T47D (cell line): ENCODE data around the gene HS1BP3.

Source experiments
- DNase-seq, 2 experiments: peaks; one replicate each; pipeline versions ENCODE4 v3.0.0 to v3.0.0-alpha.2; 2011 to 2012; ENCODE audit warnings: low read depth in 1 of 2, low spot score in 1 of 2
- JUND ChIP-seq: IDR thresholded peaks from 2 replicates; pipeline ENCODE4 v1.6.1; 2012; ENCODE audit warnings: low read depth
- in situ Hi-C: cut with HindIII; loops from 2 replicates; pipeline ENCODE4 v1.10.0; 2016; ENCODE audit warnings: low sequenced_read_pairs, low pct_unique_long_range_greater_than_20kb

HS1BP3 gene

DNA sequence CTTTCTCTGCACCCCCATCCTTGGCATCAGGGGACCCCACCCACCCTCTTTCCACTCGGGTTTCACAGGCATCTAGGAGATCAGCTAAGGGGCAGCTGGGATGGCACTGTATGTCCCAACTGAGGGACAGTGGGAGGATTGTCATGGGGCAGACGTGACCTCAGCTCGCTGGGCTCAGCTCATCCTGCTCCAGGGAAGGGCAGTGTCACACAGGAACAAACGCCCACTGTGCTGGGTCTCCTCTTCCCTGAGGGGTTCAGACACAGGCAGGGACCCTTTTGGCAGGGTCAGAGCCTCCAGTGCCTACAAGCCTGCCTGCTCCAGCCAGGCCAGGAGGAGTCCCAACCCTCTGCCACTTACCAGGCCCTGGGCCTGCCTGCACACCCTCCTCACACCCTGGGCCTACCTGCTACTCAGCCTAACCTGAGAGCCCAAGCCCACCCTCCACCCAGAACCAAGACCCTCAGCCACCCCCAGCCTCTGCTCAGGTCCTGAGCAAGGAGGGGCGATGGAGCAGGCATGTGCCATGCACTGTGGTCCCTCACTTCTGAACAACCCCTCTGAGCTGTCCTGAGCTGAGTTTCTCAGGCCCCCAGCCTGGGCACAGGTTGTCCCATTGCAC lies 68.2 kb downstream of the HS1BP3 start:
- no peak for DNase-seq
- in situ Hi-C loops: no loop called here
- TF ChIP-seq JUND: no peak

DNA sequence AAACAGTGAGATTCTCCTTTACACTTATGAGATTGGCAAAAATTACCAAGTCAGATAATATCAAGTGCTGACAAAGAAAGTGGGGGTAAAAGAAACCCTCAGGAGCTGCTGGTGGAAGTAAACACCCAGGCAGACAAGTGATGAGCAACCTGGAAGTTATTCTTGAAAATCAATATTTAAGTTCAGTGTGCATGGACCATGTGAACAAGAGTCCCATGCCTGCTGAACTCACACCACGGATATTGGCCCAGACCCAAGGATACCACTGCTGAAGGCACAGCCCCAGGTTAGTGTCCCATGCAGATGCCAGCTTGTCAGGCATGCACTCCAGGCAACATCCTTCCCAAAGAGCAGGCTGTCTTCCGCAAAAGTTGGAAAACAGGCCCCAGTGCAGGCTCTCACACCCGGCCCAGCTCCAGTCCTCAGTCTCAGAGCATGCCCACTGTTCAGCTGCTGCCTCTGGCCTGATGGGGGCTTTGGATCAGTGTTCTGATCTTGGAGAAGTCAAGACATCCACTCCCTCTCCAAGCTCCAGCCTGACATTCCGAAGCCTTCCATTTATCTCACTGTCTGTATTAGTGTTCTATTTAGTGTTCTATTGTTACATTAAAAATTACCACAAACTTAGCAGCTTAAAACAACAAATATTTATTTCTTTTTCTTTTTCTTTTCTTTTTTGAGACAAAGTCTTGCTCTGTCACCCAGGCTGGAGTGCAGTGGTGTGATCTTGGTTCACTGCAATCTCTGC lies 70.0 kb downstream of the HS1BP3 start:
- TF ChIP-seq JUND: no peak
- in situ Hi-C loops: no loop called here
- peak in 1 of 2 experiments; percentile 55 for DNase-seq

DNA sequence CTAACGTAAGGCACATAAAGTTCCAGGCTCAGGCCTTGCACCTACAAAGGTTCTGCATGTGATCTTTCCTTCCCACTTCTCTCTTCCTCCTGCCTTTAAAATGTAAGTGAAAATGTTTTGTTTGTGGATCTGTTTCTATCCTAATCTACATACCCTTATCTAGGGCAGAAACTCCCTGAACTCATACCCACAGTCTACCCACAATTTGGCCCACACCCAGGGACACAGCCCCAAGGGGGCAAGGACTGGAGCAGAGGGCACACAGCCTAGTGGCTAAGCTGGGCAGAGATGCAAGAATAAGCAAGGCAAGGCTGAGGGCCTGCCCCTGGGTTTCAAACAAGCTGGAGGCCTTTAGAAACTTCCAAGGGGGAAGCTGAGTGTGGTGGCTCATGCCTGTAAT lies 71.0 kb downstream of the HS1BP3 start:
- DNase-seq: no peak
- in situ Hi-C loops: no loop called here
- no peak for TF ChIP-seq JUND

DNA sequence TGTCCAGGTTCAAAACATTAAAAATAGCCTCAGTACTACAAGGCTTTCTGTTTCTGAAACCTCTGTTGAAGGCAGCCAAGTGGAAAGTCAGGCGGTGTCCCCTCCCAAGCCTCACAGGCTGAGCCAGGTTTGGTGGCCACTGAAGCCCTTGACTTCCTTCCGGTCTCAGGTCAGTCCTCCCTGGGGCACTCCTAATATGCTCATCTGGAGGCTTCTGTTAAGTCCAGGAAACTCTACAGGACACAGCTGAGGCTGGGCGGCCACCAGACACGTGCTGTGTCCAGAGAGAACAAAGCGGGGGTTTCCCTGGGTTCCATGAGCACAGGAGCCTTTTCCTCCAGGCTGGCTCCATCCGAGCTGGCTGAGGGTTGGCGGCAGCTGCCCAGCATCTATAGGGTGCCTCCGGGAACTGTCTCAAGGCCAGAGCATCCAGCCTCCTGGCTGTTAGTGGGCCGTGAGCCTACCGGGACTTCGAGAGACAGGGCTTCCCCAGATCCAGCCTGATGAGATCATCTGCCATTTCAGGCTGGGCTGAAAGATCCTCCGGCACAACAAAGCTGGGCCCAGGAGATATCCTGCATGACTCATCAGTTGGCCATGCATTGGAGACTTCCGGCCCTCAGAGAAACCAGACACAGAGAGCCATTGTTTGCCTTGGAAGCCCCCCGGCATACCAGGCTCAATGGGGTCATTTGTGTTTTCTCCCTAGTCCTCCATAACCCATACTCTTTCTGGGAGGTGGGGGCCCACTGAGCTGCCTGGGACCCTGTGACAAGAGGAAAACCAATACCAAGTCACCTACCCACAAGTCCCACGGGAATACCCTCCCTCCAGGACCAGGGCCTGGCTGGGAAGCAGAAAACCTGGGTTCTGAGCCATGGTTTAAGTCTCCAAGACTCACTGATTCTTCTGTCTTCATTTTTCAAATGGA lies 71.7 kb downstream of the HS1BP3 start:
- no peak for DNase-seq
- TF ChIP-seq JUND: no peak
- in situ Hi-C loops: no loop called here

DNA sequence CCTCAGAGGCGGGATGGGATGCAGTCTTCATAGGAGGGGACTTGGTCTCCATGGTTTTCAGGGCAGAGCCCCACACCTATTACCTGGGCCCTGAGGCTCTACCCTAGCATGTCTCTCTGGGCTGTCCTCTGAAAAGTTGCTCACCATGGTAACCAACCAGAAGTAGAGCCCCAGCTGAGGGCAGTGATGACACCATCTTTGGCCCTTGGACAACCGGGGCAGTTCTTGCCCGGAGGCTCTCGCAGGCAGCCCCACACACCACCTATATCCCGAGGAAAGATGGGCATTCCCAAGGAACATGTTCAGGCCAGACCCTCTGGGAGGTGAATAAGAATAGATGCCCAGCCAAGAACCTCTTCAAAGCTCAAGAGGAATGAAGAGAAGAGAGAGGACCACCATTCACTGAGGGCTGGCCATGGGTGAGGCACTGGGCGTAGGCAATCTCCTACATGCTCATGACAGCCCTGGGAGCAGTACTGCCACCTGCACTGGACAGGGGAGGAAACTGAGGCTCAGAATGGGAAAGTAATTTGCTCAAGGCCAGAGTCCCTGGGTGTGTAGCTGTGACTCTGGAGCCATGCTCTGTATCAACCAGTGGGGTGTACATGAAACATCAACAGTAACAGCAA lies 72.5 kb downstream of the HS1BP3 start:
- in situ Hi-C loops: no loop called here
- no peak for TF ChIP-seq JUND
- DNase-seq: no peak

DNA sequence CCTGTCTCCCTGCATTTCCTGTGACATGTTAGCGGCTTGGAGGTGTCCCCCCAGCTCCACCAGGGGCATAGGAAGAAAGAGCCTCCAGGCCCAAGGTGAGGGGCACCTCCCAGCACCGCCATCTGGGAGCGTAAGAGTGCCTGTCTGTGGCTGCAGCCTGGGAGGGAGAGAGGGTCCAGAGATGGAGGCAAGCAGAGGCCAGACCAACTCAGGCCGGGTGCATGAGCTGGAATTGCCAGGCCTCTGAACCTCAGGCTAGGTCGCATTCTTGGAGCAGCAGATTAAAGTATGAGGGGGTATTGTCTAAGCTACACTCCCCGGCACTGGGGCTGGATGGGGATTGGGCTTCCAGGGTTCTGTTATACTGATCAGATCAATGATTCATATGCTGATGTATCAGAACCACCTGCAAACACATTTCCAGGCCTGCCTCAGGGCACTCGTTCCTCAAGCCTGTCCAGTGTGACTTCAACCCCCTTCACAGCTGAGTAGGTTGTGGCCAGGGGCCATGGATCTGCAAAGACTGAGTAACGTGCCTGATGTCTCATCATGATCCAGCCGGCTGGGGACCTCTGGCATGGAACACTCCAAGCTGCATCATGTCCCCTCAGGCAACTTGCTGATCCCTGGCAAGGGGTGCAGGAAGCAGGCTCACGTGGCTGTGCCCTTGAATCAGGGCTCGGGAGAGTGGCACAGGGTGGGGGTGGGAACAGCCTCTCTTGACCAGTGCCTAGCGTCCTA lies 73.2 kb downstream of the HS1BP3 start:
- DNase-seq: peak in 1 of 2 experiments; percentile 41
- in situ Hi-C loops: no loop called here
- TF ChIP-seq JUND: no peak

DNA sequence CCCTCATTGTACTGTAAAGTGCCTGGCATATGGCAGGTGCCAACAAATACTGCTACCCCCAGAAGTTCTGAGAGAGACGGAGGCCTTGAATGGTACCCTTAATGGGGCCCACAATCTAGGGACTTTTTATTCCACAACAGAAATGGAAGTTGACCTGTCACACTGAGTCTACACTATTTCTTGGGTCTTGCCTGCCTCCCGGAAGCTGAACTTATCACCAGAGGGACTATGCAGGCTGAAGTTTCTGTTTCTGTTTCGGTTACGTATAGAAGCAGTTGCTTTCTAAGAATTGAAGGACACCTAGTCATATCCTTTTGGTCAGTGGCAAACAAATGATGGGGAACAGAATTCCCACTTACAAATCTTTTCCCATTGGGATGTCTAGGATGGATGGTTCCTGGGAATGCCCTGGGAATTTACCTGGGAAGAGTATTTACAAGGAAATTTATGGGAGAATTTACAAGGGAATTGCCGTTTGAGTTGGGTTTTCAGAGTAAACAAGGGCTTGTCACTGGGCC lies 74.2 kb downstream of the HS1BP3 start:
- no peak for DNase-seq
- in situ Hi-C loops: no loop called here
- TF ChIP-seq JUND: no peak

DNA sequence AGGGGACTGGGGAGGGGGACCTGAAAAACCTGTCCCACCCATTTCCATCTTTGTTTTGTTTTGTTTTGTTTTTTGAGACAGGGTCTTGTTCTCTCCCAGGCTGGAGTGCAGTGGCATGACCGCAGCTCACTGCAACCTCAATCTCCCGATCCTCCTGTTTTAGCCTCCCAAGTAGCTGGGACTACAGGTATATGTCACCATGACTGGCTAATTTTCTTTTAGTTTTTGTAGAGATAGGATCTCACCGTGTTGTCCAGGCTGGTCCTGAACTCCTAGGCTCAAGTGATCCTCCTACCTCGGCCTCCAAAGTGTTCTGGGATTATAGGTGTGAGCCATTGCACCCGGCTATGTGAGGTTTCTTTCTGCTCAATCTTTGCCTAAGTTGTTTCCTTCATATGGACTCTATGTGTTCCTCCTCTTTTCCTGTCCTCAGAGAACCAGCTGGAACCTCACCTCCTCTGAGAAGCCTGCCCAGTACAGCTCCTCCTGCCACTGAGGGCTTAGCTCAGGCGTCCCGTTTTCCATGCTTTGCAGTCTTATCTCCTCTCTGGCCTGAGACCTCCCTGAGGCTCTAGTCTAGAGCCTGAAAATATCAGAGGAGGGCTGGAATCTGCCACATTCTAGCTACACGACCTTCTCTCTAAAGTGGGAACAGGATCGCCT lies 74.8 kb downstream of the HS1BP3 start:
- in situ Hi-C loops: no loop called here
- no peak for TF ChIP-seq JUND
- no peak for DNase-seq

DNA sequence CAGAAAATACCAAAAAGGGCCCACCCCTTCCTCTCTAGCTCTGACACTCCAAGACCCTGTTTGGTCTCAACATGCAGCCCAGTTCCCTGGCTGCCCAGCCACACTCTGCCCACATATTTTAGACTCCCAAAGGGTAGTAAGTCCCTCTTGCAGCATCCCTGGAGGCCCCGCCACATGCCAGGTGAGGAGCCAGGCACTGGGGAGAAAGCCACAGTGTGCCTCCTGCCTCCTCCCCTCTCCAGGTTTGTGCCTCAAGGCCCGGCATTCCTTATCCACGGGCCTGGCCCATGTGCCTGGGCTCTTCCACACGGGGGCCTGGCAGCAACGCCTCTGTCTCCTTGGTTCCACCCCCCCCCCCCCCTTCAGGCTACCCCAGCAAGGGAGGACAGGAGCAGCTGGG lies 75.5 kb downstream of the HS1BP3 start:
- no peak for TF ChIP-seq JUND
- DNase-seq: no peak
- in situ Hi-C loops: no loop called here

DNA sequence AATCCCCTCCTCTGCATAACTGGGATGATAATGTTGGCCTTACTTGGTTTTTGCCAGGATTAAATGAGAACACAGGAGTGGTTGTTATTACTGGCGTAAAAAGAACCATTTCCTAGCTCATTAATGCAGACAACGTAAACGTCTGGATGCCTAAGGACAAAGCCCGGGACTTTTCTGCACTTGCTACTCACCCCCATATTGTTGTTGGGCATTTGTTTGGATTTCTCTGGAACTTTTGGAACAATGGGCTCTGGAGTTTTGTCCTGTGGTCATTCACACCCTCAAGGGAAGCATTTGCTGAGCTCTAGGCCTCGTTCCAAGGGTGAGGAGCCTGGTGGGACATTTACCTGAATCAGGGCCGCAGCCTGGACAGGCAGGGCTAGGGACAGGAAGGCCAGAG lies 76.0 kb downstream of the HS1BP3 start:
- in situ Hi-C loops: no loop called here
- no peak for DNase-seq
- TF ChIP-seq JUND: no peak

DNA sequence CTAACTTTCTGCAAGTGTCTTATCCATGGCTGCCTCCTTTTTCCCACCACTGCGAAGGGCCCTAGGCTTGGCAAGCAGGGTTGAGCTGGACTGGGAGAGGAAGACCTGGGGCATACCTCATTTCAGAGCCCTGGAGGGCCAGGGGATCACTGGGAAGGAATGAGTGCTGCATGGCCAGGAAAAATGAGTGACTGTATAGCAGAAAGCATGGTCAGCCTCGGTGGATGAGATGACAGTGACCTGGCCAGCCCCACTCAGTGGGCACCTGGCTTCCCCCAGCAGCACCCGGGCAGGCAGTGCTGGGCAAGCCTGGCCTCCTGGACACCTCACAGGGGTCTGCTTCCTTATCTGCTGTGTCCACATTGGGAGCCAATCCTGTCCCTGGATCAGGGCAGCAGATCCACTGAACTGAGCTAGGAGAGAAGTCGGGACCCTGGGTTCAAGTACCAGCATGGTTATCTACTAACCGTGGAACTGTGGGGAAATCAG lies 76.4 kb downstream of the HS1BP3 start:
- in situ Hi-C loops: no loop called here

More for the DNA sequence above, 76.4 kb downstream of the HS1BP3 start:
- DNase-seq: no peak
- no peak for TF ChIP-seq JUND
